H9 (cell line): ENCODE results near the gene NKD1. TPM values are rescaled to one million over a fixed set of nuclear protein-coding genes. Genes with fewer than 3 reads are reported as not detected.

ENCODE experiments used
- DNase-seq: peaks from one replicate; pipeline ENCODE4 v3.0.0-alpha.2; 2017
- H2AFZ ChIP-seq: one replicate; pipeline ENCODE4 v1.6.1; 2013; ENCODE audit warnings: mild to moderate bottlenecking, low read length, control low read depth, moderate library complexity
- H2AK5ac ChIP-seq: 2 replicates; pipeline ENCODE4 v1.6.1; 2013; ENCODE audit warnings: low read length, control low read depth, mixed read lengths; ENCODE audit not compliant: insufficient read length
- H2BK120ac ChIP-seq: one replicate; pipeline ENCODE4 v1.6.1; 2013; ENCODE audit warnings: low read depth, mild to moderate bottlenecking, low read length, control low read depth, inconsistent platforms; ENCODE audit not compliant: poor library complexity, severe bottlenecking
- H2BK12ac ChIP-seq: 2 replicates; pipeline ENCODE4 v1.6.1; 2013; ENCODE audit warnings: low read length, control low read depth, mixed read lengths, low read depth; ENCODE audit not compliant: insufficient read length
- H2BK15ac ChIP-seq: 2 replicates; pipeline ENCODE4 v1.6.1; 2013; ENCODE audit warnings: low read depth, low read length, control low read depth
- H2BK20ac ChIP-seq: one replicate; pipeline ENCODE4 v1.6.1; 2013; ENCODE audit warnings: low read depth, mild to moderate bottlenecking, low read length, control low read depth, inconsistent platforms; ENCODE audit not compliant: poor library complexity, severe bottlenecking
- H2BK5ac ChIP-seq: 2 replicates; pipeline ENCODE4 v1.6.1; 2013; ENCODE audit warnings: low read length, control low read depth, mixed read lengths; ENCODE audit not compliant: insufficient read length
- H3K14ac ChIP-seq: 2 replicates; pipeline ENCODE4 v1.6.1; 2013; ENCODE audit warnings: low read length, control low read depth; ENCODE audit not compliant: insufficient read depth
- H3K18ac ChIP-seq: 2 replicates; pipeline ENCODE4 v1.6.1; 2013; ENCODE audit warnings: low read depth, mild to moderate bottlenecking, mixed read lengths, low read length, control low read depth; ENCODE audit not compliant: insufficient read length
- H3K23ac ChIP-seq: 2 replicates; pipeline ENCODE4 v1.6.1; 2013; ENCODE audit warnings: low read length, control low read depth, mixed read lengths, low read depth; ENCODE audit not compliant: insufficient read length
- H3K23me2 ChIP-seq: 2 replicates; pipeline ENCODE4 v1.6.1; 2013; ENCODE audit warnings: low read depth, mild to moderate bottlenecking, mixed read lengths, low read length, control low read depth; ENCODE audit not compliant: insufficient read length, poor library complexity, severe bottlenecking
- H3K27ac ChIP-seq: 2 replicates; pipeline ENCODE4 v1.5.1; 2013; ENCODE audit warnings: low read length, control low read depth, mixed read lengths, low read depth; ENCODE audit not compliant: insufficient read length
- H3K27me3 ChIP-seq: 2 replicates; pipeline ENCODE4 v1.6.1; 2013; ENCODE audit warnings: low read length, control low read depth, inconsistent platforms; ENCODE audit not compliant: insufficient read depth
- H3K4ac ChIP-seq: 2 replicates; pipeline ENCODE4 v1.6.1; 2013; ENCODE audit warnings: low read depth, mild to moderate bottlenecking, control low read depth, inconsistent platforms, low read length, moderate library complexity
- H3K4me1 ChIP-seq: 2 replicates; pipeline ENCODE4 v1.6.1; 2013; ENCODE audit warnings: low read length, control low read depth, inconsistent platforms; ENCODE audit not compliant: insufficient read depth
- H3K4me2 ChIP-seq: 2 replicates; pipeline ENCODE4 v1.6.1; 2013; ENCODE audit warnings: low read length, control low read depth, mixed read lengths; ENCODE audit not compliant: insufficient read length, insufficient read depth
- H3K56ac ChIP-seq: 2 replicates; pipeline ENCODE4 v1.6.1; 2013; ENCODE audit warnings: low read depth, mild to moderate bottlenecking, mixed read lengths, low read length, control low read depth; ENCODE audit not compliant: insufficient read length
- H3K79me1 ChIP-seq: 2 replicates; pipeline ENCODE4 v1.6.1; 2013; ENCODE audit warnings: low read depth, mild to moderate bottlenecking, moderate library complexity, low read length, control low read depth, inconsistent platforms; ENCODE audit not compliant: insufficient read depth, poor library complexity, severe bottlenecking
- H3K79me2 ChIP-seq: 2 replicates; pipeline ENCODE4 v1.6.1; 2013; ENCODE audit warnings: low read length, control low read depth, inconsistent platforms; ENCODE audit not compliant: insufficient read depth
- H3K9ac ChIP-seq: 2 replicates; pipeline ENCODE4 v1.6.1; 2013; ENCODE audit warnings: low read length, control low read depth, mixed read lengths; ENCODE audit not compliant: insufficient read length; ENCODE audit errors: extremely low read depth
- H3K9me3 ChIP-seq: one replicate; pipeline ENCODE4 v1.6.1; 2013; ENCODE audit warnings: low read depth, low read length, inconsistent platforms; ENCODE audit not compliant: control insufficient read depth
- H3T11ph ChIP-seq: one replicate; pipeline ENCODE4 v1.6.1; 2013; ENCODE audit warnings: mild to moderate bottlenecking, low read length, control low read depth, inconsistent platforms
- H4K20me1 ChIP-seq: one replicate; pipeline ENCODE4 v1.6.1; 2013; ENCODE audit not compliant: control insufficient read depth, insufficient read length, insufficient read depth
- H4K5ac ChIP-seq: 2 replicates; pipeline ENCODE4 v1.6.1; 2013; ENCODE audit warnings: low read depth, mild to moderate bottlenecking, mixed read lengths, low read length, control low read depth; ENCODE audit not compliant: insufficient read length
- H4K8ac ChIP-seq: replicated peaks from 2 replicates; pipeline ENCODE4 v1.6.1; 2013; ENCODE audit warnings: low read length, control low read depth, mixed read lengths, low read depth; ENCODE audit not compliant: insufficient read length
- H4K91ac ChIP-seq: 2 replicates; pipeline ENCODE4 v1.6.1; 2013; ENCODE audit warnings: low read depth, mild to moderate bottlenecking, moderate library complexity, mixed read lengths, low read length, control low read depth; ENCODE audit not compliant: insufficient read length
- H3K27ac Mint-ChIP-seq, 3 experiments: 2 replicates in 2 of 3; 3 replicates in 1 of 3; pipeline ENCODE4 v1.8.0; 2020 to 2021; ENCODE audit warnings: mixed read lengths in 3 of 3, mild to moderate bottlenecking in 1 of 3, moderate library complexity in 1 of 3
- H3K27me3 Mint-ChIP-seq: 2 replicates; pipeline ENCODE4 v1.8.0; 2021; ENCODE audit warnings: low read depth, mild to moderate bottlenecking, moderate library complexity, mixed read lengths
- H3K36me3 Mint-ChIP-seq, 3 experiments: 2 replicates in 2 of 3; 3 replicates in 1 of 3; pipeline ENCODE4 v1.8.0; 2020 to 2021; ENCODE audit warnings: low read depth in 3 of 3, mixed read lengths in 3 of 3; ENCODE audit not compliant: insufficient read depth in 1 of 3
- H3K4me1 Mint-ChIP-seq, 2 experiments: 2 replicates each; pipeline ENCODE4 v1.8.0; 2020; ENCODE audit warnings: mixed read lengths in 2 of 2
- H3K4me3 Mint-ChIP-seq, 2 experiments: 2 replicates in 1 of 2; 3 replicates in 1 of 2; pipeline ENCODE4 v1.8.0; 2020 to 2021; ENCODE audit warnings: mild to moderate bottlenecking in 2 of 2, mixed read lengths in 2 of 2, moderate library complexity in 1 of 2
- H3K9me3 Mint-ChIP-seq, 2 experiments: 2 replicates in 1 of 2; 3 replicates in 1 of 2; pipeline ENCODE4 v1.8.0; 2020; ENCODE audit warnings: mild to moderate bottlenecking in 2 of 2, mixed read lengths in 2 of 2, moderate library complexity in 1 of 2
- CTCF ChIP-seq: fragments of 200-600 bp; sonication (generic); conservative IDR thresholded peaks from 3 replicates; pipeline ENCODE4 v1.8.0; 2021; ENCODE audit warnings: antibody characterized with exemption, mild to moderate bottlenecking
- WGBS: extraction: QIAGEN DNeasy Blood & Tissue Kit; methylation state at CpG from one replicate; pipeline ENCODE4 v1.1.7; 2013; ENCODE audit warnings: missing lambda C conversion rate, low lambda C conversion rate, mixed read lengths; ENCODE audit not compliant: insufficient read length; ENCODE audit errors: extremely low coverage; 5-methylcytosine and 5-hydroxymethylcytosine counted together
- total RNA-seq: library from RNA; stranded (reverse); gene quantifications from 2 replicates; pipeline ENCODE4 v1.2.1, GENCODE V29; 2021

The NKD1 gene
- total RNA-seq, 1 experiment from 2014 or later = 1.9 TPM

- H2BK5ac ChIP-seq = no peak overlapping the region
- no peak overlapping the region for H3K56ac ChIP-seq
- H3K27me3 ChIP-seq = no peaks in the 10 kb centered on the region
- H3K4me2 ChIP-seq = no peak overlapping the region
- no peak overlapping the region for H3K18ac ChIP-seq
- no peak overlapping the region for H2BK20ac ChIP-seq
- no peak overlapping the region for H4K91ac ChIP-seq
- H4K20me1 ChIP-seq = no peaks in the 10 kb centered on the region
- Mint-ChIP-seq H3K36me3 (peaks cover 0 to 4% (median 0%) of the 10 kb centered on the region in 3 experiments; a peak in 2 of 7 replicates), H3K27ac (no peak overlapping the region), H3K4me3 (no peak overlapping the region), H3K27me3 (peaks cover 31% of the 10 kb centered on the region), H3K9me3 (peaks cover 0 to 4% of the 10 kb centered on the region in 2 experiments; a peak in 1 of 5 replicates), H3K4me1 (peaks cover 17 to 25% of the 10 kb centered on the region in 2 experiments)
- H2BK120ac ChIP-seq = no peak overlapping the region
- no peaks in the 10 kb centered on the region for H3K4me1 ChIP-seq
- H3T11ph ChIP-seq = no peak overlapping the region
- no peaks in the 10 kb centered on the region for H3K23me2 ChIP-seq
- H3K9me3 ChIP-seq = no peaks in the 10 kb centered on the region
- H2AFZ ChIP-seq = no peak overlapping the region
- no peaks in the 10 kb centered on the region for H3K79me2 ChIP-seq
- no peak overlapping the region for H4K8ac ChIP-seq
- DNase-seq = no peak
- H3K4ac ChIP-seq = no peak overlapping the region
- TF ChIP-seq CTCF = no peak
- WGBS = no CpG with 5 or more reads among the region's 2 CpGs
- H3K9ac ChIP-seq = no peak overlapping the region
- no peak overlapping the region for H2BK12ac ChIP-seq
- no peaks in the 10 kb centered on the region for H3K79me1 ChIP-seq
- no peak overlapping the region for H2AK5ac ChIP-seq
- no peak overlapping the region for H2BK15ac ChIP-seq
- H3K27ac ChIP-seq = no peak overlapping the region
- no peak overlapping the region for H3K14ac ChIP-seq
- no peak overlapping the region for H4K5ac ChIP-seq
- no peak overlapping the region for H3K23ac ChIP-seq
These were observed 40.1 kb downstream of the NKD1 start for GRCh38 chr16:50588276-50588675.
